ENCODE measurements around the gene TSHZ2.

Gene TSHZ2

DNA sequence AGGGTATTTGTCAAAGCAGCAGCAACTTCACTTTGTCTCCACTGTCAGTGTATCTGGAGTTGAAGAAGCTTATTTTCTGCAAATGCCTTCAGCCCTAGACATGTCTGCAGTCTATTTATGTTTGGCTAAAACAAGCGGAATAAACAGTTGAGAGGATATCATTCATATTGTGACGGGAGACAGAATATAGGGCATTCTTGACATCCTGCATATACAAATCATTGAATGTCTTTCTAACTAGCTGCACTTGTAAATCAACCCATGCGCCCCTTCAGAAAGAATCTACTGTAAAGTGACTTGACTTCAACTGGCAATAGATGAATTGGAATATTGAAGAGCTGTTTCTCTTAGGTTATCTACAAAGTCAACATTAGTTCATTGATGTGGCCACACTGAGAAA lies 258.9 kb downstream of the TSHZ2 start:
- Mint-ChIP-seq H3K27me3 (ENCODE audit: low read depth) (peaks cover 3% of the 10 kb centered on the region), H3K9me3 (no peaks in the 10 kb centered on the region), H3K27ac (peak overlapping the region in 1 of 3 experiments; percentile 1), H3K4me3 (no peak overlapping the region), H3K36me3 (ENCODE audit: low read depth) (no peaks in the 10 kb centered on the region), H3K4me1 (peaks cover 20% of the 10 kb centered on the region)
- TF ChIP-seq, protein P1, sequence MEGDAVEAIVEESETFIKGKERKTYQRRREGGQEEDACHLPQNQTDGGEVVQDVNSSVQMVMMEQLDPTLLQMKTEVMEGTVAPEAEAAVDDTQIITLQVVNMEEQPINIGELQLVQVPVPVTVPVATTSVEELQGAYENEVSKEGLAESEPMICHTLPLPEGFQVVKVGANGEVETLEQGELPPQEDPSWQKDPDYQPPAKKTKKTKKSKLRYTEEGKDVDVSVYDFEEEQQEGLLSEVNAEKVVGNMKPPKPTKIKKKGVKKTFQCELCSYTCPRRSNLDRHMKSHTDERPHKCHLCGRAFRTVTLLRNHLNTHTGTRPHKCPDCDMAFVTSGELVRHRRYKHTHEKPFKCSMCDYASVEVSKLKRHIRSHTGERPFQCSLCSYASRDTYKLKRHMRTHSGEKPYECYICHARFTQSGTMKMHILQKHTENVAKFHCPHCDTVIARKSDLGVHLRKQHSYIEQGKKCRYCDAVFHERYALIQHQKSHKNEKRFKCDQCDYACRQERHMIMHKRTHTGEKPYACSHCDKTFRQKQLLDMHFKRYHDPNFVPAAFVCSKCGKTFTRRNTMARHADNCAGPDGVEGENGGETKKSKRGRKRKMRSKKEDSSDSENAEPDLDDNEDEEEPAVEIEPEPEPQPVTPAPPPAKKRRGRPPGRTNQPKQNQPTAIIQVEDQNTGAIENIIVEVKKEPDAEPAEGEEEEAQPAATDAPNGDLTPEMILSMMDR (IDR thresholded peaks at IDR 0.05; ENCODE audit: unreplicated experiment in 3 of 3): no peak

DNA sequence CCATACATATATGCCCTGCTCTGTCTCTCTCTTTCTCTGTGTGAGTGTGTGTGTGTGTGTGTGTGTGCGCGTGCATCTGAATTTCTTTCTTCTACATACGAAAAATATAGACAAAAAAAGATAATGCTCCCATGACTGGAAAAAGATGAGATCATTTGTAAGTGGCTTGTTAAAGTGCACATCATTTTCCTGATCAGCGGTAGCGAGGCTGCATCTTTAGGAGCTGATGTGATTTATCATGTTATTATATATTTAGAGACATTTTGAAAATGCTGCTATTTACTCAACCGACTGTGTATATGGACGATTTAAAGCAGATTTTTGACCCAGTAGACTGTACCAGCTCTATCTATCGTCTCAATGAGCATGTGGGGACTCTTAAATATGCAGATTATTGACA lies 265.3 kb downstream of the TSHZ2 start:
- H3K4me1 Mint-ChIP-seq: peaks cover 5% of the 10 kb centered on the region
- H3K9me3 Mint-ChIP-seq: no peaks in the 10 kb centered on the region
- H3K27ac Mint-ChIP-seq: peak overlapping the region in 2 of 3 experiments; percentile 9 to 53
- no peaks in the 10 kb centered on the region for H3K36me3 Mint-ChIP-seq (ENCODE audit: low read depth)
- H3K4me3 Mint-ChIP-seq: no peak overlapping the region
- TF ChIP-seq, protein P1 (IDR thresholded peaks at IDR 0.05; ENCODE audit: unreplicated experiment in 3 of 3): no peak
- peaks cover 3% of the 10 kb centered on the region for H3K27me3 Mint-ChIP-seq (ENCODE audit: low read depth)

DNA sequence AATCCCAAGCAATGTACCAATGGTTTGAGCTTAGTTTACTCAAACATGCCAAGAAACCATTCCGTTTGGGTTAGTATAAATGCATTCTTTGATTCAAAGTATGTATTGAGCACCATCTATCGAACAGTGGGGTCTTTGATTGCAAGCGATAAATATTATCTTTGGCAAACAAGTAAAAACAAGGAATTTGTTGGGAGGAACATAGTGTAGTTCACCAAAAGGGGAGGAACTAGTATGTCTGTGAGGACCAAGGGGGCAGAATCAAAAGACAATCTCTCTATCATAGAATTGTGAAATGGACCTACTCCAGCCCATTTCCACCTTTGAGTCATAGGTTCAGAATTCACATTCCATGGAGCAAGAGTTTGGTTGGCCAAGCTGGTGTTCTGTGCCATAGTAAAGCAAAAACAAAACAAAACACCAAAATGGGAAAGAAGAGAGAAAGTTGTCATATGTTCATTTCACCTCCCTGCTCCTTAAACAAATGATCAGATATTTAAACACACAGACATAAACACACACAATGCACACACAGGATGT lies 266.0 kb downstream of the TSHZ2 start:
- peaks cover 12% of the 10 kb centered on the region for H3K4me1 Mint-ChIP-seq
- peaks cover 3% of the 10 kb centered on the region for H3K27me3 Mint-ChIP-seq (ENCODE audit: low read depth)
- no peaks in the 10 kb centered on the region for H3K9me3 Mint-ChIP-seq
- H3K27ac Mint-ChIP-seq: peak overlapping the region in 2 of 3 experiments; percentile 9 to 73
- H3K4me3 Mint-ChIP-seq: no peak overlapping the region
- H3K36me3 Mint-ChIP-seq (ENCODE audit: low read depth): no peaks in the 10 kb centered on the region
- TF ChIP-seq, protein P1 (IDR thresholded peaks at IDR 0.05; ENCODE audit: unreplicated experiment in 3 of 3): no peak

DNA sequence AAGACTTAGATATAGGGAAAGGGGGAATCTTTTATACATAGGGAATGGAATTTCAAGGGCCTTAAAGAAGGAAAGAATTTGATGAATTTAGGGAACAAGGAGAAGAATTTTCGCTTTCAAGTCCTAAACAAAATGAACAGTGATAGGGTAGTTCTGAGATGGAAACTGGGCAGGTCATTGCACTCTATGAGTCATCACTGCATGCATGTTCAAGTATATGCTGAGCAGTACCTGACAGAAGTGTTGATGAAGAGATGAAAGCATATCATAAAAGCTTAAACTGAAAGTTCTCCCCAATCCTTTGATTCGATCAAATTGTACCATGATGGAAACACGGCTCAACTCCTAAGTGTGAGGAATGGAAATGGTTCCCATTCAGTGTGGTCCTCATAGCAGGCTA lies 271.0 kb downstream of the TSHZ2 start:
- no peaks in the 10 kb centered on the region for H3K9me3 Mint-ChIP-seq
- no peaks in the 10 kb centered on the region for H3K36me3 Mint-ChIP-seq (ENCODE audit: low read depth)
- peaks cover 47% of the 10 kb centered on the region for H3K4me1 Mint-ChIP-seq
- TF ChIP-seq, protein P1 (IDR thresholded peaks at IDR 0.05; ENCODE audit: unreplicated experiment in 3 of 3): no peak
- no peaks in the 10 kb centered on the region for H3K27me3 Mint-ChIP-seq (ENCODE audit: low read depth)
- H3K4me3 Mint-ChIP-seq: no peak overlapping the region
- peak overlapping the region; percentile 87 to 97 (median 97) for H3K27ac Mint-ChIP-seq

DNA sequence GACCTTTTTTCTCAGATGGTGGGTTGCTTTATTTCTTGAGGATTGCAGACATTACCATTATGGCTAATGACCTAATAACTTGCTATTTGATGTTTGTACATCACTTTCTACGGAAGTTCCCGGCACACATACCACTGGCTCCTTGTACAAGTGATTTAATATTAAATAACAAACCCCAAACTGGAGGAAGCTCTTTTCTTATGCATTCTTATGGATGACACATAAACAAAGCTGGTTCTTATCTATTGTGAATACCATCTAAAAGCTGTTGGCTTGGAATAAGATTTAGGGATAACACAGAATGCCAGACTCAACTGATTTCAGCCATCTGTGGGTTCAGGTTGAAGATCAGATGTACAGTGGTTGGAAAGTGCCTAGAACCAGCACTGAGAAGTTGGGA lies 272.6 kb downstream of the TSHZ2 start:
- H3K27me3 Mint-ChIP-seq (ENCODE audit: low read depth): no peaks in the 10 kb centered on the region

DNA sequence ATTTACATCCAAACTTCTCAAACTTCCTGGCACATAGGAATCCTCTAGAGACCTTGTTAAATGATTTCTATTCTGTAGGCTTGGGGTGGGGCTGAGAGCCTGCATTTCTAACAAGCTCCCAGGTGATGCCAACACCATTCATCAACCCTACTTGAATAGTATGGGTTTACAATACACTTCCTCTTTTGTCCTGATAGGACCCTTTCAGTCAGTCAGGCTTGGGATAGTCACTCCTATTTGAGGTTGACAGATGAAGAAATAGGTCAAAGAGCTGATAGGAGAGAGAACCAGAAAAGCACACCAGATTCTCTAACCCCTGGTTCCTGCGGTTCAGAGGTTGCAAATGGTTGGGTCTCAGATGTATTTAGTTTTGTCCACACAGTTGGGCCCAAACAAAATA lies 273.4 kb downstream of the TSHZ2 start:
- peaks cover 53% of the 10 kb centered on the region for H3K4me1 Mint-ChIP-seq
- peak overlapping the region in 2 of 3 experiments; percentile 97 for H3K27ac Mint-ChIP-seq
- TF ChIP-seq, protein P1 (IDR thresholded peaks at IDR 0.05; ENCODE audit: unreplicated experiment in 3 of 3): no peak
- no peak overlapping the region for H3K4me3 Mint-ChIP-seq
- no peaks in the 10 kb centered on the region for H3K27me3 Mint-ChIP-seq (ENCODE audit: low read depth)
- H3K9me3 Mint-ChIP-seq: no peaks in the 10 kb centered on the region
- no peaks in the 10 kb centered on the region for H3K36me3 Mint-ChIP-seq (ENCODE audit: low read depth)

More for the DNA sequence above, 272.6 kb downstream of the TSHZ2 start:
- H3K4me3 Mint-ChIP-seq: peak overlapping the region in 1 of 3 experiments; percentile 8
- TF ChIP-seq, protein P1 (IDR thresholded peaks at IDR 0.05; ENCODE audit: unreplicated experiment in 3 of 3): no peak
- no peaks in the 10 kb centered on the region for H3K36me3 Mint-ChIP-seq (ENCODE audit: low read depth)
- peak overlapping the region; percentile 87 to 97 (median 97) for H3K27ac Mint-ChIP-seq
- no peaks in the 10 kb centered on the region for H3K9me3 Mint-ChIP-seq
- H3K4me1 Mint-ChIP-seq: peaks cover 49% of the 10 kb centered on the region
